KOPT-K1 (cell line): ENCODE results near the gene BCL11A.

ENCODE experiments used
- H3K27ac ChIP-seq: fragments of 200-600 bp; sonication (generic); 2 replicates; pipeline ENCODE4 v1.5.1; 2016; ENCODE audit warnings: antibody characterized with exemption, mild to moderate bottlenecking, low read depth, low read length; ENCODE audit not compliant: poor library complexity, severe bottlenecking
- H3K36me3 ChIP-seq: fragments of 200-600 bp; sonication (generic); 2 replicates; pipeline ENCODE4 v1.5.1; 2017; ENCODE audit warnings: antibody characterized with exemption, mild to moderate bottlenecking, low read length, moderate library complexity; ENCODE audit not compliant: insufficient read depth
- H3K9me3 ChIP-seq: fragments of 200-600 bp; sonication (generic); 2 replicates; pipeline ENCODE4 v1.5.1; 2017; ENCODE audit warnings: antibody characterized with exemption, low read length, mild to moderate bottlenecking; ENCODE audit not compliant: insufficient read depth, poor library complexity, severe bottlenecking

The BCL11A gene

DNA sequence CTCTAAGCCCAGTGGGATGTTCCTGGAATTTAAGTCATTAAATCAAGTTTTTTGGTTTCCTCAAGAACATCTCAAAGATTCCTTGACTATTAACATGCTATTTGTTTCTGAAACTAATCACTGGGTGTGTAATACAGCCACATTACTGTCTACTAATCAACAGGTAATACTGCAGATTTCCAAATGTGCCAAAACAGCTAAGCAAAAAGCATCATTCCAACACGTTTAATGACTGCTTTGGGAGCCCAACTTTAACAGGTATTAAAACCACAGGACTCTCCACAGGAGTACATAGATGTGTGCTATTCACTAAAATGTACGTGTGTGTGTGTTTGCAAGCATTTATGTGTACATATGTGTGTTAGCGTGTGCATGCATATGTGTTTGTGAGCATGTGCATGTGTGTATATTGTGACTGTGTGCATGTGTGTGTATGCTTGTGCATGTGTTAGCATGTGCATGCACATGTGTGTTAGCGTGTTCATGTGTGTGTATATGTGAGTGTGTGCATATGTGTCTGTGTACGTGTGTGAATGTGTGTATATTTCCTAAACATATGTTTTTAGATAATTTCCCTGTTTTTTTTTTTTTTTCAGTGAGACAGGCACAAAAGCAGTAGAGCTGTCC, 80.7 kb downstream of the BCL11A start:
- no peaks in the 10 kb centered on the region for H3K9me3 ChIP-seq
- H3K27ac ChIP-seq, result no peak overlapping the region
- peaks cover 71% of the 10 kb centered on the region for H3K36me3 ChIP-seq

DNA sequence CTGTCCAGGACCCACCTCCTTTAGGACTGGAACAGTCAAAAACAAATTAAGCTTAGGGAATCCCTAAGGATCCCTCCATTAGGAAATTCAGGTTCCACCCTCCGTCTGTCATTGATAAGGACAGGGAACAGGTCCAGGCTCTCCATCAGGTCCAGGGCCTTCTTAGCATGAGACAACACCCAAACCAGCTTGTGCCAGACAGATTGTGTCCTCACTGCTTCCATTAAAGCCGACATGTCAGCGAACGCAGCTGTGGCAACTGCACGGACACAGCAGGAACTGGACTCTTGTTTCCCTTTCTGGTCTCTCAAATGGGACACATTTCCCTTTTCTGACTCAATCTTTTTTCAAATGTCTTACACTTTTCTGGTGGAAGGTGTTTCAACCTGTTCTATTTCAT, 81.4 kb downstream of the BCL11A start:
- peaks cover 73% of the 10 kb centered on the region for H3K36me3 ChIP-seq
- H3K9me3 ChIP-seq, result no peaks in the 10 kb centered on the region
- H3K27ac ChIP-seq, result no peak overlapping the region

DNA sequence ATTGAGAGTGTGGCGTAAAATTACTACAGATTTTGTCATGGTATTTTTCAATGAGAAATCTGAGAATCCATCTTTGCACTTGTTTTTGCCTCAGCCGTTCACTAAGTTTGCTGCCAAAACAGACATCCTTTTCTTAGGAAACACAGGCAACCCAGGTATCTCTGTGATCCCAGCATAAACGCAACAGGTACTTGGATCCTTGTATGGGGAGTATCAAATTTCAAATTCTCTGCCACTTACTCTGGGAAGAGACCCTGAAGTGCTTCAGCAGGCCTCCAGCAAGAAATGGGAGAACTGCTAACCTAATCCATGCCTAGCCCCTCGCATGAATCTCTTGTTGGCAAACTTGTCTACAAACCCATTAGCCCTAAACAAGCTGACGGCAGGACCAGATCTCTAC, 83.1 kb downstream of the BCL11A start:
- Histone ChIP-seq H3K9me3 (no peaks in the 10 kb centered on the region), H3K27ac (no peak overlapping the region), H3K36me3 (peaks cover 74% of the 10 kb centered on the region)

DNA sequence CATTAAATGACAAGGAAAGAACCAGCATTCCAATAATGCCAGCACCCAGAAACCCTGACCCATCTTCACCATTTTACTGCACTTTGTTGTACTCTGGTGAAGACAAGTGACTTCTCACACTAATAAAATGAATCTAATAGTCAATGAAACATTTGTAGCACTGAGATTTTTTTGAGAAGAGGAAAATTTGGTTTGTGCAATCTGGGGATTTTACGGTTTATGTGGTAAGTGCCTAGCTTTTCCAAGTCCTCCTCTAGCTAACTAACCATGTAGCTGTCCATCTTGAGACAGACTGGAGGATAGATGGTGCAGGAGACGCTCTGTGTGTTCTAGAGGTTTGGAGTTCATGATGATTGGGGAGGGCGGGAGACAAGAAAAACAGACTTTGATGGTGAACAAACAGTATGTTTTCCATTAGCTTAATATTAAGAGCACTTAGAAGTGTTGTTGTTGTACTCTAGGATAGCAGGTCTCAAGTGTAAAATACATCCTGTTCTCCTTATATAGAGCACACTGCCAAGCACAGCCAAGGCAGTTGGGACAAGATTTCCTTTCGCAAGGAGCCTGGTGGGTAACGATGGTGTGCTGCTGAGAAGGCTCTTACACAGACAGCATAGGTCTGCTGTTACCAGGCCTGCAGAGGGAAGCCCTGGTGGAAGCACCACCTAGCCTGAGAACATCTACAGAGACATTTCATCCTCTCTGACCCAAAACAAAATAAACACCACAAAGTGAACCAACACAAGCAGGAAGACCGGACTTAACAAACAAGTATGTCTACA, 83.7 kb downstream of the BCL11A start:
- Histone ChIP-seq H3K9me3 (no peaks in the 10 kb centered on the region), H3K27ac (no peak overlapping the region), H3K36me3 (peaks cover 69% of the 10 kb centered on the region)

DNA sequence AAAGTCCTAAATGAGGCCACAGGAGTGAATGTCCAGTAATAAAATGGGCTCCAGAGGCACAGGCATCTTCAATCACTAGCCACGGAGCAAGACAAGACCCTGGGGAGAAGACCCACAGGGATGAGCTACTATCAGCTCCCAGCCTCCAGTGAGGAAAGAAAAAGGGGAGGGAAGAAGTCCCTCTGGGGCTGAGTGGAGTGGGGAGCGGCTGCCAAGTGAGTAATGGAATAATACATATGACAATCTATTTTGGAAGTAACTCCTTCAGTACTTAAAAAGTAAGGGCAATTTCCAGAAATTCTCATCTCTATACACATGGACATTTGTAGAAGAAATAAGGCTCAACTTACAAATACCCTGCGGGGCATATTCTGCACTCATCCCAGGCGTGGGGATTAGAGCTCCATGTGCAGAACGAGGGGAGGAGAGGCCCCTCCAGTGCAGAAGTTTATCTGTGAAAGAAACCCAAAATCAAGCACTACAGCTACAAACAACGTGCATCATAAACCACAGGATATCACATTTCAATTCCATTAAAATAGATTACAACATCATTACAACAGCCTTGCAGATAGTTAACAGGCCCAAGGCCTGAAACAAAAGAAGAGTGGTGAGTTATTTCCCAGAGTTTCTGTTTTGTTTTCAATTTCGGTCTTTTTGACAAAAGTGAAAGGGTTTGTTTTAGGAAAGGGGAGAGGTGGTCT, 84.9 kb downstream of the BCL11A start:
- peaks cover 58% of the 10 kb centered on the region for H3K36me3 ChIP-seq
- H3K27ac ChIP-seq, result no peak overlapping the region
- H3K9me3 ChIP-seq, result no peaks in the 10 kb centered on the region

DNA sequence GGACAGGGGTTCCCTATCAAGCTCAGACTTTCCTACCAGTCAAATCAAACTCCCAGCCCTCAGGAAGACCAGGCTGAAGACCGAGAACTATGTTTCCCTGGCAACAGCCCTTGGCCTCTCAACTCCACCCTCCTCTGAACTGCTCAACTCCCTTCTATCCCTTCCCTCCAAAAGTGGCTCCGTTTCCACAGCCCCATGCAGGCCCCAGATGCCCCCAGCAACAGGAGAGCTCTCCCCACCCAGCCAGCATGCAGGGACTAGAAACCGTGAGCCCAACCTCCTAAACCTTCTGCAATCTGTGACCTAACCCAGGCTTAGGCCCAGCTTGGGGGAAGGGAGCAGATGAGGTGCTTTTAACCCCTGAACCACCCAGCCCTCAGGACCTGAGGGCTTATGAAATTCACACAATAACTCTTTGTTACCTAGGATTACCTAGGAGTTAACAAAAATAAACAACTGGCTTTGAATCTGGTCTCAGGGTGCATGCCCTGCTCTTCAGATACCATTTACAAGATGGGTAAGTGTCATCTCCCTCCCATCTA, 87.2 kb downstream of the BCL11A start:
- Histone ChIP-seq H3K27ac (no peak overlapping the region), H3K9me3 (no peaks in the 10 kb centered on the region), H3K36me3 (peaks cover 59% of the 10 kb centered on the region)

DNA sequence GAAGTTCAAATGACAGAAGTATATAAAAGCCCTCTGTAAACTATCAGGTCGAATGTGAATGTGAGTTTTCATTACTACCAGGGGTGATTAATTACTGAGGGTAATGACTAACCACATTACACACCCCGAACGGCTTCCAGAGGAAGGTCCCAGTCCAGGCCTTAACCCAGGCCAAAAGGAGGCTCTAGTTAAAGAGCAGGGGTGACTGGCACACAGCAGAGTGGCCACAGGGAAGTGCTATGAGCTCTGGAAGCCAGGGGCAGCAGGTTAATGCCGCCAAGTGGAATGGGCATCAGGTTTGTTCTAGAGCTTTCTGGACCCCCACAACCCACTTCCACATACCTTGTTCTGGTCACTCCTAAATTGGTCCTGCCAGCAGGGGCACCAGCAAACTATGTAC, 87.7 kb downstream of the BCL11A start:
- no peak overlapping the region for H3K27ac ChIP-seq
- H3K9me3 ChIP-seq, result no peaks in the 10 kb centered on the region
- H3K36me3 ChIP-seq, result peaks cover 60% of the 10 kb centered on the region

DNA sequence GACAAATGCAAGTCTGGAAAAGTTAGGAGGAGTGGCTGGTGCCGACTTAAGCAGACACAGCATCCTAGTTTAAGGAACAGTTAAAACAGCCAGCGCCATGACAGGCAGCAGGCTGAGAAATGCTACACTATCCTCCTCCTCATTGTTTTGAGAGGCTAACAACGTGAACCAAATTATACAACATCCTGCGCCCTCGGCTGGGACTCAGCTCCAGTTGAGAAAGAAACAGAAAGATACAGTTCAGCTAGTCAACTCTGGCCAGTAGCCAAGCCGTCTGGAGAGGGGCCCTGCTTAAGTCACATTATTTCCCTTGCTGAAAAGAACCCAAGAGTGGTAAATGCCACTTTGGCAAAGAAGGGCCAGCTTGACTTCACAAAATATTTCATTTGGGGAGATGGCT, 90.2 kb downstream of the BCL11A start:
- Histone ChIP-seq H3K36me3 (peaks cover 67% of the 10 kb centered on the region), H3K27ac (no peak overlapping the region), H3K9me3 (no peaks in the 10 kb centered on the region)

DNA sequence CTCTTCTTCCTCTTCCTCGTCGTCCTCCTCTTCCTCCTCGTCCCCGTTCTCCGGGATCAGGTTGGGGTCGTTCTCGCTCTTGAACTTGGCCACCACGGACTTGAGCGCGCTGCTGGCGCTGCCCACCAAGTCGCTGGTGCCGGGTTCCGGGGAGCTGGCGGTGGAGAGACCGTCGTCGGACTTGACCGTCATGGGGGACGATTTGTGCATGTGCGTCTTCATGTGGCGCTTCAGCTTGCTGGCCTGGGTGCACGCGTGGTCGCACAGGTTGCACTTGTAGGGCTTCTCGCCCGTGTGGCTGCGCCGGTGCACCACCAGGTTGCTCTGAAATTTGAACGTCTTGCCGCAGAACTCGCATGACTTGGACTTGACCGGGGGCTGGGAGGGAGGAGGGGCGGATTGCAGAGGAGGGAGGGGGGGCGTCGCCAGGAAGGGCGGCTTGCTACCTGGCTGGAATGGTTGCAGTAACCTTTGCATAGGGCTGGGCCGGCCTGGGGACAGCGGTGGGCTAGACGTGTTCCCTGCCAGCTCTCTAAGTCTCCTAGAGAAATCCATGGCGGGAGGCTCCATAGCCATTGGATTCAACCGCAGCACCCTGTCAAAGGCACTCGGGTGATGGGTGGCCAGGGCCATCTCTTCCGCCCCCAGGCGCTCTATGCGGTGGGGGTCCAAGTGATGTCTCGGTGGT, 91.9 kb downstream of the BCL11A start:
- H3K36me3 ChIP-seq, result peaks cover 58% of the 10 kb centered on the region
- no peaks in the 10 kb centered on the region for H3K9me3 ChIP-seq
- no peak overlapping the region for H3K27ac ChIP-seq

DNA sequence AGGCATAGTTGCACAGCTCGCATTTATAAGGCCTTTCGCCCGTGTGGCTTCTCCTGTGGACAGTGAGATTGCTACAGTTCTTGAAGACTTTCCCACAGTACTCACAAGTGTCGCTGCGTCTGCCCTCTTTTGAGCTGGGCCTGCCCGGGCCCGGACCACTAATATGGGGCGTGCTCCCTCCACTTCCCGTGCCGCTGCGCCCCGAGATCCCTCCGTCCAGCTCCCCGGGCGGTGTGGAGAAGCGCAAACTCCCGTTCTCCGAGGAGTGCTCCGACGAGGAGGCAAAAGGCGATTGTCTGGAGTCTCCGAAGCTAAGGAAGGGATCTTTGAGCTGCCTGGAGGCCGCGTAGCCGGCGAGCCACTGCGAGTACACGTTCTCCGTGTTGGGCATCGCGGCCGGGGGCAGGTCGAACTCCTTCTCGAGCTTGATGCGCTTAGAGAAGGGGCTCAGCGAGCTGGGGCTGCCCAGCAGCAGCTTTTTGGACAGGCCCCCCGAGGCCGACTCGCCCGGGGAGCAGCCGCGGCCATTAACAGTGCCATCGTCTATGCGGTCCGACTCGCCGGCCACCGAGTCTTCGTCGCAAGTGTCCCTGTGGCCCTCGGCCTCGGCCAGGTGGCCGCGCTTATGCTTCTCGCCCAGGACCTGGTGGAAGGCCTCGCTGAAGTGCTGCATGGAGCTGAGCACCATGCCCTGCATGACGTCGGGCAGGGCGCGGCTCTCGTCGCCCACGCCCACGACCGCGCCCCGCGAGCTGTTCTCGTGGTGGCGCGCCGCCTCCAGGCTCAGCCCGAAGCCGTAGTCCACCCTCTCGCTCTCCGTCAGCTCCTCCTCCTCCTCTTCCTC, 92.7 kb downstream of the BCL11A start:
- Histone ChIP-seq H3K36me3 (peaks cover 57% of the 10 kb centered on the region), H3K27ac (no peak overlapping the region), H3K9me3 (no peaks in the 10 kb centered on the region)

DNA sequence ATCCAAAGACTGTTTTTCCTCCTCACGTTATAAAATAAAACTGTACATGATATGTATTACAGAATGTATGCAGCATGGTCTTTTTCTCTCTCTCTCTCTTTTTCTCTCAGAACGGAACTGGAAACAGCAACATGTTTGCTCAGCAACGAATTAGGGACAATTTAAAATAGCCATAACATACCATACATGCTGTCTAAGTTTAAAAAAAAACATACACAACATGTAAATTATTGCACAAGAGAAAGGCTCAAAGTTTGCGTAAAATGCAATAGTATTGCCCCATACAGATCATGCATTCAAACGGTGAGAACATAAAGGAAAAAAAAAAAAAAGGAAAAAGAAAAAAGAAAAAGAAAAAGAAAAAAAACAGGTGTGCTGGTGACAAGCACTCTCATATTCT, 93.6 kb downstream of the BCL11A start:
- Histone ChIP-seq H3K27ac (no peak overlapping the region), H3K9me3 (no peaks in the 10 kb centered on the region), H3K36me3 (peaks cover 60% of the 10 kb centered on the region)

DNA sequence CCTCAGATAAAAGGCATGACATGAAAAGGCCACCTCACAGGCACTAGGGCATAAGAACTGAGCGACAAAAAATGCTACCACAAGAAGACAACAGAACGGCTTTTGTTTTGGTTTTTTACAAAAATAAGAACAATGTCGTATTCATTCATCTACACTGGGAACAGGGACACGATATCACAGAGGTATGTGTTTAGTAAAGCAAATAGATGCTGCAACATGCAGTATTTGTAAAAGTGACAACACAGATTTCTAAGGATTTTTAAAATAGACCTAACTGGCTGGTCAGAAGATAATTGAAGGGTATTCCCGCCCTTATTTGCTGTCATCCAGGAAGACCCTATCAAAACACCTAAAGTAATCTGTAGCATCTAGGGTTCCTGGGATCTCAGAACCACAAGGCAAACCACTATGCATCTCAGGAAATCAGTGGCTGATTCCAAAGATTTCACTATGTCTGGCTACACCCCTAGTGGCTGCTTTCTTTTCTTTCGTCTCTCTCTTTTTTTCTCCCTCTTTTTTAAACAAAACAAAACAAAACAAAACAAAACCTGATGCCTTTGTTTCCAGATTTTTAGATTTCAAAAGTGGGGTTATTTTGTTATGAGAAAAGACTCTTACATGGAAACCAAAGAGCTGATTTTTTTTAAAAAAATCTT, 97.2 kb downstream of the BCL11A start:
- Histone ChIP-seq H3K9me3 (no peaks in the 10 kb centered on the region), H3K27ac (no peak overlapping the region), H3K36me3 (peaks cover 49% of the 10 kb centered on the region)

DNA sequence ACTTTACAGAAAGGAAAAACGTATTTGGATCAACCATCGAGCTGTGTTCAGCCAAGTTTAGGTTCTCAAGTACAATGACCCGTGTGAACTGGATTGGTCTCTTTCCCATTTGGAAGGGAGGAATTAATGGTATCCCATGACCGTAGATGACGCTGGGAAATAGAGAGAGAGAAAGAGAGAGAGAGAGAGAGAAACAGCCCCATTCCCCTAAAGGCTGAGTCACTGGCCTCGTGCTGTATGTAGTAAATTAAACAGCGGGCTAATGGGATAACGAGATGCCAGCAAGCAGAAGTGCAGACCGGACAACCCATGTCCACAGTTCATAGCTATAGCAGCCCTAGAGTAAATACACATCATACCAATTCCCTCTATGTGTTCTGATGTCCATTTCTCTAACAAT, 99.6 kb downstream of the BCL11A start:
- no peak overlapping the region for H3K27ac ChIP-seq
- H3K36me3 ChIP-seq, result peaks cover 25% of the 10 kb centered on the region
- H3K9me3 ChIP-seq, result no peaks in the 10 kb centered on the region

DNA sequence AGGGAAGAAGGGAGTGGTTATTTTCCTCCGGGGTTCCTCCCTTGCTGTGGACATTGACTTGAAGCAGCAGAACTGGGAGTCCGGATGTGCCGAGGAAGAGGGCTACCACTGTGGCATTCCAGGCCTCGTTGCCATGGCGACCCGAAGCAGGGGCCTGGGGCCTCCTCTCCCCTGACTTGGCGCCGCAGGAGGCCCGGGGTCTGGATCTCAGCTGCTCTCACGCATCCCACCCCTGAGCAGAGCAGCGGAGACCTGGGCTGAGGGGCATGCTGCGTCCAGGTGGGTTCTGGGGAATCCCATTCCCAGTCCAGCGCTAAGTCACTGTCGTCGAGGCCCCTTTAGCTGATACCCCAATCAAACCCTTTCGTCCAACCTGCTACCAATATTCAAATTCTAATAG, 100.2 kb downstream of the BCL11A start:
- H3K27ac ChIP-seq, result no peak overlapping the region
- peaks cover 24% of the 10 kb centered on the region for H3K36me3 ChIP-seq
- no peaks in the 10 kb centered on the region for H3K9me3 ChIP-seq
